GM11168 (cell line): ENCODE data around the gene FIBP.
"Not testable (repeated sequence)": the region's sequence is repeated elsewhere in the genome, so short reads cannot be mapped to it uniquely, and the experiment has no call there.

Experiments used
- in situ Hi-C: fragments of 300-500 bp; cut with MboI; formaldehyde crosslinking; loops from one replicate; pipeline ENCODE4 v1.12.0; 2022; ENCODE audit warnings: low sequenced_read_pairs; ENCODE audit not compliant: unreplicated experiment

The FIBP gene

GRCh38 chr11:65892137-65892540, 3.9 kb upstream of the FIBP start:
- in situ Hi-C loops: not testable (repeated sequence)

- in situ Hi-C loops: no loop called here
Observed at GRCh38 chr11:65891219-65892136, 3.2 kb upstream of the FIBP start.

- in situ Hi-C loops: no loop called here
Observed at GRCh38 chr11:65890324-65891218, 2.3 kb upstream of the FIBP start, which contains the start of gene CCDC85B. Gene CCDC85B, plus strand, starts transcription at chr11:65890673. Its CDS starts 111 bp downstream, at chr11:65890784.

GRCh38 chr11:65887723-65888162, 528 bp downstream of the FIBP start:
- in situ Hi-C loops: no loop called here

GRCh38 chr11:65886826-65887722, 1.2 kb downstream of the FIBP start:
- in situ Hi-C loops: no loop called here

- in situ Hi-C loops: no loop called here
Observed at GRCh38 chr11:65885808-65886536, 2.3 kb downstream of the FIBP start.

- in situ Hi-C loops: no loop called here
Observed at GRCh38 chr11:65885231-65885630, 3.0 kb downstream of the FIBP start.

- in situ Hi-C loops: loop anchor here (5.0 kb wide), 1 partner anchor 108 kb away; no protein-coding TSS in a partner anchor
Observed at GRCh38 chr11:65884716-65885092, 3.6 kb downstream of the FIBP start.

GRCh38 chr11:65883786-65884715, 4.2 kb downstream of the FIBP start:
- in situ Hi-C loops: loop anchor here (5.0 kb wide), 1 partner anchor 108 kb away; no protein-coding TSS in a partner anchor

GRCh38 chr11:65883058-65883761, 5.1 kb downstream of the FIBP start:
- in situ Hi-C loops: loop anchor here (5.0 kb wide), 1 partner anchor 109 kb away; no protein-coding TSS in a partner anchor

GRCh38 chr11:65882120-65883057, 5.9 kb downstream of the FIBP start:
- in situ Hi-C loops: loop anchor here (5.0 kb wide), 1 partner anchor 110 kb away; no protein-coding TSS in a partner anchor

GRCh38 chr11:65880844-65881421, 7.3 kb downstream of the FIBP start:
- in situ Hi-C loops: loop anchor here (5.0 kb wide), 1 partner anchor 111 kb away; no protein-coding TSS in a partner anchor

- in situ Hi-C loops: loop anchor here (5.0 kb wide), 1 partner anchor 112 kb away; no protein-coding TSS in a partner anchor
Observed at GRCh38 chr11:65880027-65880426, 8.2 kb downstream of the FIBP start.

- in situ Hi-C loops: loop anchor here (5.0 kb wide), 1 partner anchor 113 kb away; no protein-coding TSS in a partner anchor
Observed at GRCh38 chr11:65879617-65880016, 8.7 kb downstream of the FIBP start, which contains the start of gene CTSW. Gene CTSW, plus strand, starts transcription at chr11:65879837. Its CDS starts 18 bp downstream, at chr11:65879855.

- in situ Hi-C loops: no loop called here
Observed at GRCh38 chr11:65873318-65874156, 14.7 kb downstream of the FIBP start.
